SKM-1 (cell line): ENCODE measurements around the gene STPG2.
A peak's percentile ranks its signal among the peaks of the same experiment; 100 is the strongest.

ENCODE experiments used
- DNase-seq: peaks from one replicate; lab custom pipeline; 2025; ENCODE audit not compliant: unreplicated experiment; lab: John Stamatoyannopoulos, UW

Gene STPG2

GRCh38 chr4:98094118-98094517 is 49.2 kb downstream of the STPG2 start:
- no peak for DNase-seq

- no peak for DNase-seq
Observed at GRCh38 chr4:98093662-98094061, 49.6 kb downstream of the STPG2 start.

- DNase-seq = no peak
Observed at GRCh38 chr4:98092833-98093439, 50.3 kb downstream of the STPG2 start.

- no peak for DNase-seq
Observed at GRCh38 chr4:98081936-98082335, 61.3 kb downstream of the STPG2 start.

- DNase-seq = no peak
Observed at GRCh38 chr4:98068495-98068894, 74.8 kb downstream of the STPG2 start.

- DNase-seq = no peak
Observed at GRCh38 chr4:98055800-98056501, 87.3 kb downstream of the STPG2 start.

- no peak for DNase-seq
Observed at GRCh38 chr4:98046665-98047064, 96.6 kb downstream of the STPG2 start.

GRCh38 chr4:98030059-98030458 is 113.2 kb downstream of the STPG2 start:
- DNase-seq = no peak

GRCh38 chr4:98027827-98028226 is 115.4 kb downstream of the STPG2 start:
- DNase-seq = no peak

- no peak for DNase-seq
Observed at GRCh38 chr4:98026362-98026761, 116.9 kb downstream of the STPG2 start.

- DNase-seq = no peak
Observed at GRCh38 chr4:98006814-98007412, 136.4 kb downstream of the STPG2 start.

- DNase-seq = no peak
Observed at GRCh38 chr4:98006060-98006459, 137.2 kb downstream of the STPG2 start.

GRCh38 chr4:98000940-98001339 is 142.3 kb downstream of the STPG2 start:
- no peak for DNase-seq

GRCh38 chr4:97998203-97998602 is 145.1 kb downstream of the STPG2 start:
- no peak for DNase-seq

GRCh38 chr4:97994765-97995465 is 148.4 kb downstream of the STPG2 start:
- DNase-seq = no peak

- no peak for DNase-seq
Observed at GRCh38 chr4:97990409-97990808, 152.9 kb downstream of the STPG2 start.

- peak; percentile 40 for DNase-seq
Observed at GRCh38 chr4:97987019-97987648, 156.1 kb downstream of the STPG2 start.

GRCh38 chr4:97984545-97985131 is 158.6 kb downstream of the STPG2 start:
- no peak for DNase-seq

GRCh38 chr4:97978791-97979488 is 164.3 kb downstream of the STPG2 start:
- DNase-seq = no peak

GRCh38 chr4:97953171-97953941 is 189.9 kb downstream of the STPG2 start:
- DNase-seq = no peak
